HepG2 (cell line): ENCODE measurements around the gene GFER. TPM values are rescaled to one million over a fixed set of nuclear protein-coding genes. Genes with fewer than 3 reads are reported as not detected.

ENCODE experiments used
- BCL3 ChIP-seq: sonication (generic); formaldehyde crosslinking; IDR thresholded peaks from 2 replicates; pipeline ENCODE4 v1.5.1; 2020; ENCODE audit warnings: mild to moderate bottlenecking, missing genetic modification reagents, moderate library complexity
- HNF1A ChIP-seq, 2 experiments: sonication (generic) in 1 of 2; formaldehyde crosslinking in 1 of 2; IDR thresholded peaks; 2 replicates each; pipeline versions ENCODE4 v1.4.0 to v1.6.1; 2016 to 2020; ENCODE audit warnings: borderline replicate concordance in 1 of 2, low read depth in 1 of 2, mild to moderate bottlenecking in 1 of 2, missing genetic modification reagents in 1 of 2
- KDM6A ChIP-seq: IDR thresholded peaks from 2 replicates; pipeline ENCODE4 v1.6.1; 2016; ENCODE audit warnings: low read depth
- KLF13 ChIP-seq: sonication (generic); formaldehyde crosslinking; IDR thresholded peaks from 2 replicates; pipeline ENCODE4 v1.4.0; 2020; ENCODE audit warnings: mild to moderate bottlenecking, missing genetic modification reagents
- MLXIP ChIP-seq: sonication (generic); formaldehyde crosslinking; IDR thresholded peaks from 2 replicates; pipeline ENCODE4 v1.9.0; 2021; ENCODE audit warnings: missing genetic modification reagents, borderline replicate concordance
- NCOA1 ChIP-seq: sonication (generic); formaldehyde crosslinking; IDR thresholded peaks from 2 replicates; pipeline ENCODE4 v1.9.0; 2021; ENCODE audit warnings: missing genetic modification reagents
- NR2F6 ChIP-seq, 2 experiments: IDR thresholded peaks; 2 replicates each; pipeline ENCODE4 v1.6.1; 2016; ENCODE audit warnings: antibody characterized with exemption in 1 of 2, mild to moderate bottlenecking in 1 of 2
- RAD21 ChIP-seq: fragments of 450-650 bp; formaldehyde crosslinking; IDR thresholded peaks from 2 replicates; pipeline ENCODE4 v1.5.0; 2020; ENCODE audit warnings: mild to moderate bottlenecking
- ZFP91 ChIP-seq: sonication (generic); formaldehyde crosslinking; IDR thresholded peaks from 2 replicates; pipeline ENCODE4 v1.9.0; 2022; ENCODE audit warnings: missing genetic modification reagents, mild to moderate bottlenecking, borderline replicate concordance
- ZFYVE20 ChIP-seq: sonication (generic); formaldehyde crosslinking; IDR thresholded peaks from 2 replicates; pipeline ENCODE4 v1.8.0; 2023; ENCODE audit warnings: low read depth, mild to moderate bottlenecking, moderate library complexity, missing genetic modification reagents, borderline replicate concordance
- ZNF451 ChIP-seq: sonication (generic); formaldehyde crosslinking; IDR thresholded peaks from 2 replicates; pipeline ENCODE4 v1.5.0; 2020; ENCODE audit warnings: mild to moderate bottlenecking, missing genetic modification reagents
- ZNF704 ChIP-seq: sonication (generic); formaldehyde crosslinking; IDR thresholded peaks from 2 replicates; pipeline ENCODE4 v1.8.1; 2023; ENCODE audit warnings: mild to moderate bottlenecking, inconsistent platforms, moderate library complexity, missing genetic modification reagents, borderline replicate concordance
- ZNF816 ChIP-seq: sonication (generic); formaldehyde crosslinking; IDR thresholded peaks from 2 replicates; pipeline ENCODE4 v1.8.0; 2022; ENCODE audit warnings: missing genetic modification reagents, mild to moderate bottlenecking, borderline replicate concordance
- ZNF878 ChIP-seq: sonication (generic); formaldehyde crosslinking; IDR thresholded peaks from 2 replicates; pipeline ENCODE4 v1.8.1; 2023; ENCODE audit warnings: mild to moderate bottlenecking, missing genetic modification reagents, moderate library complexity
- polyA plus RNA-seq, 8 experiments: library from polyadenylated mRNA; depleted of rRNA in 3 of 8; stranded (reverse) in 7 of 8; unstranded in 1 of 8; fragments of >200 nt; fragmentation: Illumina TruSeq in 4 of 8; extraction: Trizol in 4 of 8; gene quantifications; 2 replicates each; pipeline versions ENCODE4 v1.2.1 to v1.2.3, GENCODE V29; 2011 to 2016; ENCODE audit warnings: low read depth in 4 of 8, missing spikeins in 1 of 8, mixed read lengths in 1 of 8; ENCODE audit not compliant: insufficient read depth in 1 of 8
- total RNA-seq, 5 experiments: library from RNA; depleted of rRNA; stranded (reverse); fragments of >200 nt; fragmentation: Illumina TruSeq; extraction: Trizol; gene quantifications; 2 replicates each; pipeline ENCODE4 v1.2.3, GENCODE V29; 2016; ENCODE audit warnings: low read depth in 1 of 5

Gene GFER
- total and polyA plus RNA-seq, 2 of the 13 experiments (the other 11 are each of a cell fraction or from before 2014, with no cell fraction given): 28.6 to 71.7 TPM

- TF ChIP-seq ZNF704 (CRISPR knock-in tag): 0 out of 2 replicates have a peak, but pooled peaks have one; percentile 26
- no peak for TF ChIP-seq RAD21
- TF ChIP-seq KDM6A (CRISPR knock-in tag): no peak
- no peak for TF ChIP-seq ZFYVE20
- no peak for TF ChIP-seq HNF1A (IDR thresholded peaks at IDR 0.05; ENCODE audit: low read depth)
- 0 out of 2 replicates have a peak, but pooled peaks have one; percentile 13 for TF ChIP-seq HNF1A (CRISPR knock-in tag; IDR thresholded peaks at IDR 0.05; ENCODE audit: borderline replicate concordance)
- peak; percentile 60; the same call in 1 of the 2 replicates for TF ChIP-seq ZNF878 (CRISPR knock-in tag)
- TF ChIP-seq NCOA1: no peak
- TF ChIP-seq KLF13 (CRISPR knock-in tag): no peak
- TF ChIP-seq BCL3 (CRISPR knock-in tag): peak; percentile 60; the same call in 1 of the 2 replicates
- no peak for TF ChIP-seq ZNF451
- TF ChIP-seq ZFP91 (CRISPR knock-in tag): peak; percentile 71; the same call in 1 of the 2 replicates
- no peak for TF ChIP-seq MLXIP (CRISPR knock-in tag)
- TF ChIP-seq NR2F6 (IDR thresholded peaks at IDR 0.05): no peak
- TF ChIP-seq NR2F6 (CRISPR knock-in tag; IDR thresholded peaks at IDR 0.05): peak; percentile 32; the same call in 1 of the 2 replicates
- no peak for TF ChIP-seq ZNF816 (CRISPR knock-in tag)
Measured at GRCh38 chr16:1942810-1943726, 40.9 kb upstream of the GFER start, which contains the start of gene MSRB1 (continued).
